Activated T-cell treated with anti-CD3 and anti-CD28 coated beads for 4 hours (primary cell): ENCODE data around the gene EVA1C.
"Not testable (repeated sequence)": the region's sequence is repeated elsewhere in the genome, so short reads cannot be mapped to it uniquely, and the experiment has no call there.

Source experiments
- DNase-seq: peaks from one replicate; pipeline ENCODE4 v3.0.0-alpha.2; 2020

EVA1C gene

GRCh38 chr21:32467291-32467690, 54.8 kb downstream of the EVA1C start:
- DNase-seq: no peak

- DNase-seq: no peak
These were observed 56.2 kb downstream of the EVA1C start for GRCh38 chr21:32468681-32469111.

GRCh38 chr21:32469628-32470027, 57.1 kb downstream of the EVA1C start:
- DNase-seq: no peak

- DNase-seq: no peak
These were observed 57.7 kb downstream of the EVA1C start for GRCh38 chr21:32470206-32470605.

GRCh38 chr21:32472890-32473765, 60.6 kb downstream of the EVA1C start:
- DNase-seq: no peak

- DNase-seq: no peak
These were observed 61.9 kb downstream of the EVA1C start for GRCh38 chr21:32474179-32475059.

- no peak for DNase-seq
These were observed 62.8 kb downstream of the EVA1C start for GRCh38 chr21:32475162-32475812.

GRCh38 chr21:32476661-32477423, 64.3 kb downstream of the EVA1C start:
- no peak for DNase-seq

GRCh38 chr21:32477424-32477745, 64.9 kb downstream of the EVA1C start:
- DNase-seq: no peak

- no peak for DNase-seq
These were observed 69.4 kb downstream of the EVA1C start for GRCh38 chr21:32481875-32482408.

- DNase-seq: no peak
These were observed 70.2 kb downstream of the EVA1C start for GRCh38 chr21:32482565-32483292.

GRCh38 chr21:32483293-32483595, 70.7 kb downstream of the EVA1C start:
- no peak for DNase-seq

- no peak for DNase-seq
These were observed 72.3 kb downstream of the EVA1C start for GRCh38 chr21:32484706-32485380.

GRCh38 chr21:32492376-32492775, 79.9 kb downstream of the EVA1C start:
- no peak for DNase-seq

GRCh38 chr21:32494934-32495709, 82.6 kb downstream of the EVA1C start:
- no peak for DNase-seq

GRCh38 chr21:32496568-32496967, 84.1 kb downstream of the EVA1C start:
- DNase-seq: no peak

GRCh38 chr21:32499249-32500055, 86.9 kb downstream of the EVA1C start:
- no peak for DNase-seq

GRCh38 chr21:32503641-32504040, 91.1 kb downstream of the EVA1C start:
- not testable (repeated sequence) for DNase-seq

- not testable (repeated sequence) for DNase-seq
These were observed 93.3 kb downstream of the EVA1C start for GRCh38 chr21:32505767-32506166.
